Measurements from ENCODE around the gene USP20. TPM values are rescaled to one million over a fixed set of nuclear protein-coding genes. Genes with fewer than 3 reads are reported as not detected.
A peak's percentile ranks its signal among the peaks of the same experiment; 100 is the strongest.

Gene USP20
- total RNA-seq, 6 experiments from 2014 or later, result 7.5 to 14.0 (median 10.8) TPM

- ATAC-seq, result peak in 3 of 4 donors; percentile 41 to 61 (median 55)
- DNase-seq, result no peak
- 90% methylated on average over 13 of the region's 20 CpGs for WGBS (ENCODE audit: insufficient coverage, low coverage, low lambda C conversion rate, missing lambda C conversion rate)
- Histone ChIP-seq H3K9me3 (no peaks in the 10 kb centered on the region), H3K4me1 (no peaks in the 10 kb centered on the region), H3K27me3 (no peaks in the 10 kb centered on the region), H3K27ac (no peak overlapping the region), H3K36me3 (peaks cover 0 to 31% (median 5%) of the 10 kb centered on the region in 4 donors), H3K4me3 (no peak overlapping the region)
- TF ChIP-seq POLR2A (IDR thresholded peaks at IDR 0.05) (no peak), CTCF (IDR thresholded peaks at IDR 0.05) (no peak)
- intact Hi-C loops (cut with DNase I), result no loop called here
Observed at GRCh38 chr9:129900263-129901027, 65.2 kb downstream of the USP20 start.

- 80% methylated on average over 5 of the region's 9 CpGs for WGBS (ENCODE audit: insufficient coverage, low coverage, low lambda C conversion rate, missing lambda C conversion rate)
- TF ChIP-seq POLR2A (IDR thresholded peaks at IDR 0.05) (no peak), CTCF (IDR thresholded peaks at IDR 0.05) (no peak)
- Histone ChIP-seq H3K9me3 (no peaks in the 10 kb centered on the region), H3K27ac (no peak overlapping the region), H3K4me1 (no peaks in the 10 kb centered on the region), H3K36me3 (peaks cover 0 to 28% (median 5%) of the 10 kb centered on the region in 4 donors), H3K4me3 (no peak overlapping the region), H3K27me3 (no peaks in the 10 kb centered on the region)
- intact Hi-C loops (cut with DNase I), result no loop called here
- no peak for ATAC-seq
- no peak for DNase-seq
Observed at GRCh38 chr9:129901993-129902739, 66.9 kb downstream of the USP20 start.

GRCh38 chr9:129902740-129903134 lies 67.5 kb downstream of the USP20 start:
- H3K36me3 ChIP-seq, result peaks cover 0 to 28% (median 5%) of the 10 kb centered on the region in 4 donors
- WGBS (ENCODE audit: insufficient coverage, low coverage, low lambda C conversion rate, missing lambda C conversion rate), result 96% methylated on average over 5 of the region's 8 CpGs
- no peak for DNase-seq
- TF ChIP-seq POLR2A (IDR thresholded peaks at IDR 0.05), result no peak
- no peak for TF ChIP-seq CTCF (IDR thresholded peaks at IDR 0.05)
- no peak overlapping the region for H3K4me3 ChIP-seq
- no peaks in the 10 kb centered on the region for H3K4me1 ChIP-seq
- H3K27ac ChIP-seq, result no peak overlapping the region
- H3K27me3 ChIP-seq, result no peaks in the 10 kb centered on the region
- intact Hi-C loops (cut with DNase I), result no loop called here
- ATAC-seq, result no peak
- H3K9me3 ChIP-seq, result no peaks in the 10 kb centered on the region

- TF ChIP-seq CTCF (IDR thresholded peaks at IDR 0.05) (no peak), POLR2A (IDR thresholded peaks at IDR 0.05) (no peak)
- intact Hi-C loops (cut with DNase I), result no loop called here
- 98% methylated on average over 4 of the region's 4 CpGs for WGBS (ENCODE audit: insufficient coverage, low coverage, low lambda C conversion rate, missing lambda C conversion rate)
- Histone ChIP-seq H3K27me3 (no peaks in the 10 kb centered on the region), H3K4me1 (no peaks in the 10 kb centered on the region), H3K9me3 (no peaks in the 10 kb centered on the region), H3K27ac (no peak overlapping the region), H3K36me3 (peaks cover 0 to 30% (median 6%) of the 10 kb centered on the region in 4 donors), H3K4me3 (no peak overlapping the region)
- DNase-seq (no peak), ATAC-seq (no peak)
Observed at GRCh38 chr9:129904734-129905133, 69.5 kb downstream of the USP20 start.
